Endometrial microvascular endothelial cells (primary cell): ENCODE data around the gene LY86. TPM values are rescaled to one million over a fixed set of nuclear protein-coding genes. Genes with fewer than 3 reads are reported as not detected.

Experiments used
- in situ Hi-C: cut with HindIII; loops from 2 replicates; pipeline ENCODE4 v1.10.0; 2017; ENCODE audit warnings: low sequenced_read_pairs, low pct_unique_long_range_greater_than_20kb; ENCODE audit errors: inconsistent ontology term
- total RNA-seq: library from RNA; depleted of rRNA; stranded (reverse); fragments of >200 nt; gene quantifications from one replicate; pipeline ENCODE4 v1.2.3, GENCODE V29; 2015; ENCODE audit errors: inconsistent ontology term

Gene LY86
- total RNA-seq, 1 donor from 2014 or later = not detected

DNA sequence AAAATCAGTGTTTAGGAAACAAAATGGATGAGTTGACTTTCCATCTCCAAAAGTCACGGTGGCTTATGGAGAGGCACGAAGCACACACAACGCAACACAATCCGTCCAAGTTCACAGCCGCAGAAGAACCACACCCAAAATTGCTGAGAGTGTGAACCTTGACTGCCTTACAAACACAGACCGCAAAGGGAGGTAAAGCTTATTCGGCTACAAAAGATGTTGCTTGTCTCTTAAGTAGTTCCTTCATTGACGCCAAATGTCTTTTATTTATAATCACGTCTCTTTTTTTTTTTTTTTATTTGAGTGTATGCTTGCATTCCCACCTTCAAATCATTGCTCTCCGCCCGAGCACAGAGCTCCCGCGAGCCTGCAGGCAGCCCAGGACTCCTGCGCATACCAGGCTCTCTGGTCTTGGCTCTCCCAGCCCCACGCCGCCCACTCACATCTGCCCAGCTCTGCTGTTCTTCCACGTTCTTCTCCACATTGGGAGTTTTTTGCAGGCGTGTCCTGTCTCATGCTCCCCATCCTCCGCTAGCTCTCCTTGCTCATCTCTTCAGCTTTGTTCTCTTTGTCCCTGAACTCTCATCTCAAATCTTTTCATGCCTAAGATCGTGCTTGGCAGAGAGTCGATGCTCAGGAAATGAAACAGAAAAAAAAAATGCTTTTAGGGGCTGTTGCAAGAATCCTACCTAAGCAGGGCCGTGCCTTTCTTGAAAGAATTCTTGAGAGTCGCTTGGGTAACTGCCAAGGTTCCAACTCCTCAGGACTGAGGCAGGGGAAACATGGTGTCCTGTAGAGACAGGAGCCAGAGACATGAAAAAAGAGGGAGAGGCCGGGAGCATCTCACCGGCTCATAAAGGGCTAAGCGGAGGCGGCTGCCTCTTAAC is 25.8 kb downstream of the LY86 start:
- in situ Hi-C loops = no loop called here

DNA sequence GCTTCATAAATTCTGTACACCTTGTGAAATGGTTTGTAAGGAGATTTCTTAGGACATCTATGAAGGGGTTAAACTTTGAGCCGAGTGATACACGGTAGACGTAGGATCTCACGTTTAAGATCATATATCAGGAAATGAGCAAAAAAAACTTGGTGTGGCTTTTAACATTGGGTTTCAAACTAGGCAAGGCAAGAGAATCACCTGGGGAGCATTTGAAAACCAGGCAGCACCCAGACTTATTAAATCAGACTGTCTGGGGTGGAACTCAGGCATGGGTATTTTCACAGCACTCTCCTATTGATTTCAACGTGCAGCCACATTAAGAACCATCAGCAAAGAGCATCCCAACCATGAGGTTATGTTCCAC is 26.4 kb downstream of the LY86 start:
- in situ Hi-C loops = no loop called here

DNA sequence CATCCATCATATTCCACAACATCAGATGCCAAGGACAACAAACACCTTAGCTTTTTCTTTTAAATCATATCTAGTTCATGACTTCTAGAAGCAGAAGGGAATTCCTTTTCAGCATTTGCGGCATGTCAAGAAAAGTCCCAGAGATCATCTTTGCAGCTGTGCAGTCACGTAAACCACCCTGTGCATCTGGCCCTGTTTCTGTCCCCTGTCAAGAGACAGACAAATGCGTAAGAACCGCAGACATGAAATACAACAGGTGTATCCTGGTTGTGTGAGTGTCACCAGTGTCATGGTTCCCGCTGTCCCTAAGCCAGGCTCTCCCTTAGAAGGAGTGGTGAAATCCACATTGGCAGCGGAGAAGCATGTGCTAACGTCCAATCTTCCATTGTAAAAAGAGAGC is 28.1 kb downstream of the LY86 start:
- in situ Hi-C loops = no loop called here

DNA sequence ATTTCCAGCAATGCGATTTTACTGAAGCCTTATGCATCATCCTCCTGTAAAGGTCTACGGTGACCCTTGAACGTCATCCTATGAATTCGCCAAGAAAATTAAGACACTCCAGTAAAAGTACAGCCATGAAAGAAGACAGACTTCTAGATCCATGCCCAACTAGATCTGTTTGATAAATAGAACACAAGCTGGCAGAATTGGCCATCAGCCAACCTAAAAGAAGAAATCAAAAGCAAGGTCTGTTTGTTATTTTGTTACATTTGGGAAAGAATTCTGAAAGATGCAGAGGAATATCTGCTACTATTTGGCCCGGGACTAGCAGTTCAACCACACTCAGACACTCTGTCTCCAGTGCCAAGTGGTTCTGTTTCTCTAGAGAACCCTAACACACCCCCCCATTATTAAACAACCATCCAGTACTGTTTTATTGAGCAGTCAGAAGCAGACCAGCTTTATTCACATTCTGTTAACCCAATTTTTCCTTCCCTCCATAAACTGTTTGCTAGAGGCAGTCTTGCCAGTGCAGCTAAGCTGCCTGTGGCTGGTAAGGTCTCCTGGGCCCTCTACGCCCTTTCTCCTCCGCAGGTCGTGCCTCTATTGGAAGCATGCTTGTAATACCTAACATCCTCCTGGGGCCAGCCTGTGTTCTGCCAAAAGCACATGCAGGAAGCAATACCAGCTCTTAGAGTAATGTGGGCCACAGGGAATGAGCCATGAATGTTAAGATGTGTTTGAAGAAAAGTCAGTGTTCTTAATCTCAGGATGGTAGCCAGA is 30.7 kb downstream of the LY86 start:
- in situ Hi-C loops = no loop called here

DNA sequence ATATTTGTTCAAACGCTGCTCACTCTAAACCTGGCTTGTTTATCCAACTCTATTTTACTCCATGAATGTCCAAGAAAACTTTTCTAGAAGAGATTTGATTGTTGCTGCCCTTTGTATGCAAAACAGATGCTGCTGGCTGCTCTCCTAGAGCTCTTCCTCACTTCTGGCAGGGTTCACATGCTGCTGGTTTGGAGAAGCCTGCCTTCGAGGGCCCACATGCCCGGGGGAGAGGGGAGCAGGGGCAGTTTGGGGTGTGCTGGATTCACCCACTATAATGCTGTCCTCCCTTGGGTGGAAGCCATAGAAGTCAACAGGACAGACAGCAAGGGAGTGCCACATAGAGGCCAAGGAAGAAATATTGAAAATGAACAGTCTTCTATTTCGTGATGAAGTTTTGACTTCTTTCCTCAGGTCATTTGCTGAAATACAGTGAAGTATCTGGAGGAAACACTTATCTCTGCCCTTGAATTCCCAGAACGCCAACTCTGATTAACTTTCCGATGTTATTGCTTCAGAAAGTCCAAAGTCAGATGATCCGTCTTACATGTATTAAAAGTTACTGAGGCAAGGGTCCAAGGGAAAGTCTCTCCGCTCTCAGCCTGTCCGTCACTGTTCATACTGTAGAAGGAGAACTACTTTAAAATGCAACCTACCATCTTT is 32.4 kb downstream of the LY86 start:
- in situ Hi-C loops = no loop called here

DNA sequence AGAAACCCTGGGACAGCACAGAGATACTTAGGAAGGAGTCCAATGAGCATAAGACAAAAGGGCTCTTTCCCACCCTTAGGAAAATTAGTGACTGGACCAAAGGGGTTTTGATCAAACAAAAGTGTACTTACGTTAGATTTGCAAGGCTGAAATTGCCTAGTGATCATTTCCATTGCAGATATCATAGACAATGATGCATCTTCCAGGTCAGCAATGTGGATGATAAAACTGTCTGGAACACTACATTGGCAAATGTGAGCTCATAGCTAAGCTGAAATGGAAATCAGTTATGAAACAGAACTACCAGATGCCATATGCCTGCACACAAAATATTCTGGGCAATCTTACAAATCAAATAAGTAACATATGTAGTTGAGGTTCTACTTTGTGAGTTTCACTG is 34.0 kb downstream of the LY86 start:
- in situ Hi-C loops = no loop called here

DNA sequence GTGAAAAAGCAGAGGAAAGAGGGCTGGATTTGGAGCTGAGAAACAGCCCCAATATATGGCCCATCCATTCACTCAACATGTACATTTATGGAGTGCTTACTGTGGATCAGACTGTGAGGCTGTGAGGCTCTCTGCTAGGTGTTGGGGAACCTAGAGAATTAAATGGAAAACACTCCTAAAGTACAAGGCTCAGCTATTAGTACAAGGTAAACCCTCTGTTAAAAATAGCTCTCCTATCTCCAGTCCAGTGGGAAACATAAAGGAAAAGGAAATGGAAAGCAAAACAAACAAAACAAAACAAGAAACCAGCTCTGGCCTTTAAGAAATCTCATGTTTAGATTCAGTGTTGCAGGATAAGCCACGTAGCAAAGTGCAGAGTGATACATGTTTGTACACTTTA is 35.0 kb downstream of the LY86 start:
- in situ Hi-C loops = no loop called here

DNA sequence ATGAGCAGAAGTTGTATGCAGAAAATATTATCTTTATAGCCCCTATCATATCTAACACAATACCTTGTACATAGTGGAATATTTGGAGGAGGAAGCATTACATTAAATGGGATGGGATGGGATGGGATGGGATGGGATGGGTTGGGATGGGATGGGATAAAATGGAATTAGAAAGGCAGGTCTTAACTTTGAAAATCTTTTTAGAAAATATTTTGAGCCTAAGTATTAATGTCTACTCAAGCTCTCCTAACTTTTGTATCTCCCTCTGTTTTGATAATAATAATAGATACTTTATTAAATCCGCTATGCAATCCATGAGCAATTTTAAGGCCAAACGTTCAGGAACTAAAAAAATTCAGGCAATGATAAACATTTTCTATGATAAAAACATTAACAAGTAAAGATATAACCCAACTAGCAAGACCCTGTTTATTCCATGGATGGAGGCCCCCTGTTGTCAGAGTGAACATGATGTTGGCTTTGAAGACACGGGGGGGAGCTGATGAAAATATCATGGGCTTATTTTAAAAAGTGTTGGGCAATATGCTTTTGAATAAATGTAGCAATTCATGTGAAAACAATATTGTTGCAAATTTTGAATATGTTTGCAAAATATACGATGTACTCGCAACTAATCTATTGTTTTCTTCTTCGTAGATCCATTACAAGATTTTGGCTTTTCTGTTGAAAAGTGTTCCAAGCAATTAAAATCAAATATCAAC is 35.9 kb downstream of the LY86 start:
- in situ Hi-C loops = no loop called here

DNA sequence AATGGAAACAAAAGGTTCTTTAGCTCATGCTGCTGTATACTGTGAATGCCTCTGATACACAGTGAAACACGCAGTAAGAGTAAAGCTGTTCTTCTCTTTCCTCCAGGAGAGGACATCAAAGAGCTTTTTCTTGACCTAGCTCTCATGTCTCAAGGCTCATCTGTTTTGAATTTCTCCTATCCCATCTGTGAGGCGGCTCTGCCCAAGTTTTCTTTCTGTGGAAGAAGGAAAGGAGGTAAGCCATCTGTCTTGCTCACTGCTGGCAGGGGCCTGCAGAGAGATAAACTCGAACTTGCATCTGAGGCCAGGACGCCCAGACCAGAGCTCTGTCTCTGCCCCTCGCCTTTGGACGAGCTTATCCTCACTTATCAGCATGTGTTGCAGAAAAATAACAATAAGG is 37.7 kb downstream of the LY86 start:
- in situ Hi-C loops = no loop called here

DNA sequence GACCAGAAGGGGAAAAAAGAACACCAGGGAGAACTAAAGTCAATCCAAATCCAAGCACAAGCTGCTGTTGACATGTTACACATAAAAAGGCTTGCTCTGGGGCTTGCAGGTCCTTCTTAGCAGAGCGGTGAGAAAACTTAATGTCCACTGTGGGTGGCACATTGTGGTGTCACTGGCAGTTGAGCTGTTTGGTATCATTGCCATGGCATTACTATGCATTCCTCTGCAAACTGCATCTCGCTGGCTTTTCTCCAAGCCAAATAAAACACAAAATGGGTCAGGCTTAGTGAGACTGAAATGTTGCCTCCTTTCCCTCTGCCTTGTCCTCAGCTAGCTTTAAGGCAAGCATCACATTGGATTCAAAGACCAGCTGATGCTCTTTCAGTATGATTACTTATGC is 40.9 kb downstream of the LY86 start:
- in situ Hi-C loops = no loop called here

DNA sequence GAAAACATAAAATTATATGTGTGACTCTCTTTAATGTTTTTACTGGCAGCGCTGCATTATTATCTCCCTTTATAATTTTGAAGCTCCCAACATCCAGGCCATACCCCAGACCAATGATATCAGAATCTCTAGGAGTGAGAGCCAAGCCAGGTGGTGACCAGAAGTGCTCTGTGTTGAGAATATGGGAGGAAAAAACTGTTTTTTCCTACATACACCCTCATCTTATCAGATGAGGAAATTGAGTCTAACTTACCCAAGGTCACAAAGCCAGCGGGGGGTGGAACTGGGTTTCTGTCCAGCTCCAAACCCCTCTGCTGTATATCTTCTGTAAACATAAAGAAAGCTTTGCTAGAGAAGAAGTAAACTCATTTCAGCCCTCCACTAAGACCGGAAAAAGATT is 42.5 kb downstream of the LY86 start:
- in situ Hi-C loops = no loop called here

DNA sequence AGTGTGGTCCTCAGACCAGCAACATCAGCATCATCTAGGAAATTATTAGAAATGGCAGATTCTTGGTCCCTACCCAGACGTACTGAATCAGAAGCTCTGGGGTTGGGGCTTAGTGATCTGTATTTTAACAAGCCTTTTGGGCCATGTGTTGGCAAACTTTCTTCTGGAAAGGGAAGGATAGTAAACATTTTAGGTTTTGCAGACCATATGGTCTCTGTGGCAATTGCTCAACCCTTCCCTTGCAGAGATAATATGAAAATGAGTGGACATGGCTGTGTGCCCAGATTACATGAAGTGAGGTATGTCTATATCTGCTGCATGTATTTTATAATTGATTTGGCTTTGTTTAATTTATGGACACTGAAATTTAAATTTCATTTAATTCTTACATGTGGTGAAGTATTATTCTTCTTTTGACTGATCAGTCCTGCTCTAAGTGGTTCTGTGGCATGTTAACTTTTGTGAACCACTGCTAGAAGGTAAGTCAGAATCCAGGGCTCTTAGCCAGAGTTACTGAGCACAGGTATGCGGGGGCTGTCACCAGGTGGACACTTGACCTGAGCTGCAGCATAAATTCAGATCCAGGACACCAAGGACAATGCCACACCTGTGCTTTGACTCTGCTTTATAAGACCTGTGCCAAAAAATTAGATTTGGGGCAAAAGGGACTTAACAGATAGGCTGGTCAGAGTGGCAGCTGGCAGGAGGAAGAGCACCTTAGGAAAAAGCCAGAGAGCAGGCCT is 43.2 kb downstream of the LY86 start:
- in situ Hi-C loops = no loop called here

DNA sequence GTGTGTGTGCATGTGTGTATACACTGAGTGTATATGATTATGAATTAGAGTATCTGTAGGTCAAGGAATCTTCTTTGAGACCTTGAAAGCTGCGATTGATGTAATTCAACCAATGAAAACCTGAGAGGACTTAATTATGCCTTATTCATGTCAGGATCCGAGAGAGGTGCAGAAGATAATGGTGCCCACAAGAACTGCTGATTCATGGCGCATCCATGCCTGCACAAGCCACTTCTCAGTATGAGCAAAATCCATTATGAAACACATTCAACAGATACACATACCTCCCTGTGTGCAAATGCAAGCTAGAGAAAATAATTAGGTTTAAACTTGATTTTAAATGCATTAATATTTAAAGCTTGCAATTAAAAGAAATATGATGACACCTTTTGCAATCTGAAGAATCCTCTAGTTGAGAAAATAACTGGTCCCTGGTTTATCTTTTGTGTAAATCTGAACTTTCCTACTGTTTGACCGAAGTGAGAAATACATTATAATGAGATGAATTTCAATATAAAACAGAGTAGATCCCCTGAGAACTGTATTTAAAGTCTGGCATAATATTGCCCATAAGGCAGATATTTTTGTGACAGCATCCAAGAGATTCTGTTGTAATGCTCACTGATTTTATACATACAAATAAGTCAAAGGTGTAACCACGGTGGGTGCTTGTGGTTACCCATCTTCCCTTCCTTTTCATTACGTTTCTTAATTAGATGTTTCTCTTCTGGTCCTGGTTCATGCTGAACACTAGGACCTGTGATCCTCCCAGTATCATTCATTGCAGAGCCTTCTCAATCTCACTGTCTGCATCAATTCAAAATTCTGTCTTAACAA is 45.6 kb downstream of the LY86 start:
- in situ Hi-C loops = no loop called here

DNA sequence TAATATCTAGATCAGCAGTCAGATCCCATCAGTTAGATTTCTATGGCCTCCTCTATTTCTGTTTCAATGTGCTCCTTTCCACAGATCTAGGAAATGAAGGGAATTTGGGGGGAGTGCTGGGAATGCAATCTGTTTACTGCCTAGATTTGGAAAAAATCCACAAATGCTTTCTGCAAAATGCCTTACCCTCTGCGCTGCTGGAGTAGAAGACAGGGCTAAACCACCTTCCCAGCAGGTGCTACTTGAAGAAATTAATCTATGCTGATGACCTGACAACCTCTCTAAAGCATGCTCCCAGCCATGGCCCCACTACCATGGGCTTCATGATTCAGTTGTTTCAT is 46.2 kb downstream of the LY86 start:
- in situ Hi-C loops = no loop called here

DNA sequence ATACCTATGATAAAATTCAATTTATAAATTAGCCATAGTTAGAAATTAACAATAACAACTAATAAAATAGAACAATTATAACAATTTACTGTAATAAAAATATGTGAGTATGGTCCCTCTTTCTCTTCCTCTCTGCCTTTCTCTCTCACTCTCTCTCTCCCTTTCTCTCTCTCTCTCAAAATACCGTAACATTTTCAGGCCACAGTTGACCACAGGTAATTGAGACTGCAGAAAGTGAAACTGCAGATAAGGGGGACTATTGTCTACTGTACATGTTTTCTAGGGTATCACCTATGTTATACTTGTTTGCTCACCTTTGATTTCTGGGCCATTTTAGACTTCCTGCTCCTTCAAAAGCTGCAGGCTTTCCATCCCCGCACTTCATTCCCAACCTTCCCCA is 46.8 kb downstream of the LY86 start:
- in situ Hi-C loops = no loop called here

DNA sequence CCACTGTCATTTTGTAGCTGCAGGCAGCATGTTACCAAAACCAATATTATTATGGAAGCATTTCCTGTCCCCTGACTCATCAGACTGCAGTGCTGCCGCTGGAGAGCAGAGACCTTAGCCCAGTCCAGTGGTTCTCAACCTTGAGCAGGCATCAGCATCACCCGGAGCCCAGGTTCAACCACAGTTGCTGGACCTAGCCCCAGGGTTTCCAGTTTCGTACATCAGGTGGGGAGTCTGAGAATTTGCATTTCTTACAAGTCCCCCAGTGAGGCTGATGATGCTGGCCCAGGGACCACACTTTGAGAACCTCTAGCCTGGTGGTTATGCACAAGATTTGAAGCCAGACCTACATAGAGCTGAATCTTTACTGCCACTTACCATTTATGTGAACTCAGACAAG is 47.3 kb downstream of the LY86 start:
- in situ Hi-C loops = no loop called here

DNA sequence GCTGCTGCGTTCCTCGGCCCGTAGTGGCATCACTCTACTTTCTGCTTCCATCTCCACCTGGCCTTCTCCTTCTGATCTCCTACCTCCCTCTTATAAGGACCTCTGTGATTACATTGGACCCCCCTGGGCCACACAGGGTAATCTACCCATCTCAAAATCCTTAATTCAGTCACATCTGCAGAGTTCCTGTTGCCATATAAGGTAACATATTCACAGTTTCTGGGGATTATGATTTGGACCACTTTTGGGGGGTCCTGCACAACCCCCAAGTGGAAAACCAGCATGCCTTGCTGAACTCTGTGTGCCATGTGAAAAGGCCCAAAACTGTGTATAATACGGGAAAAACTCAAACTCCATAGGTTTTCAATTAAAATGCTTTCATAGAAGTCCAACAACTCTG is 51.1 kb downstream of the LY86 start:
- in situ Hi-C loops = no loop called here

DNA sequence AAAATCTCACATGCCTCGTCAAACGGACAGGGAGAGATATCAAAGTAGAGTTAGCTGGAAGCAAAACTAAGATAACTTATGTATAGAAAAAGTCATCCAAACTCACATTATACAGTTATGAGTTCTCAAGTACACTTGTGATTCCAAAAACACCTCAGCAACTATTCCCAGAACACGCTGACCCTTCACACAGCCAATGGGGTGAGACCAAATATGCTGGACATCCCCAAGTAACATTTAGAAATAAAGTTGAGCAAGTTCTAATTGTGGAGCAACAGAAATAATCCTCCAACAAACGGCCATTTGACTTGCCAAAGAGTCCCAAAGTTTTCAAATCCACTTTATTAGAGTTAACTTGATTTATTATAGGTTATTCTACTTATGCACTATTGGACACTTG is 52.4 kb downstream of the LY86 start:
- in situ Hi-C loops = no loop called here
